Mesodermal cell (in vitro differentiated cells): ENCODE measurements around the gene RXRB.
"Not testable (repeated sequence)": the region's sequence is repeated elsewhere in the genome, so short reads cannot be mapped to it uniquely, and the experiment has no call there.

Experiments
- H3K27ac ChIP-seq: 2 replicates; pipeline ENCODE4 v1.7.0; 2013; ENCODE audit warnings: mild to moderate bottlenecking, low read depth, low read length, moderate library complexity; ENCODE audit not compliant: severe bottlenecking
- H3K36me3 ChIP-seq: 2 replicates; pipeline ENCODE4 v1.7.1; 2013; ENCODE audit warnings: mild to moderate bottlenecking, low read length, moderate library complexity; ENCODE audit not compliant: control insufficient read depth, insufficient read depth
- H3K4me1 ChIP-seq: one replicate; pipeline ENCODE4 v1.7.1; 2013; ENCODE audit warnings: mild to moderate bottlenecking, low read length; ENCODE audit not compliant: insufficient read depth, control insufficient read depth, poor library complexity, severe bottlenecking
- H3K4me3 ChIP-seq: 2 replicates; pipeline ENCODE4 v1.7.0; 2013; ENCODE audit warnings: low read length, control low read depth, mild to moderate bottlenecking; ENCODE audit not compliant: insufficient read depth, poor library complexity, severe bottlenecking; ENCODE audit errors: extremely low read depth
- H3K9me3 ChIP-seq: 2 replicates; pipeline ENCODE4 v1.7.1; 2013; ENCODE audit warnings: mild to moderate bottlenecking, low read length, moderate library complexity; ENCODE audit not compliant: control insufficient read depth
- WGBS, 2 experiments: methylation state at CpG; one replicate each; pipeline ENCODE4 v1.1.5; 2013; ENCODE audit warnings: missing lambda C conversion rate in 2 of 2; ENCODE audit not compliant: insufficient coverage in 2 of 2; 5-methylcytosine and 5-hydroxymethylcytosine counted together

RXRB gene

GRCh38 chr6:33154349-33154748, 46.1 kb downstream of the RXRB start:
- no peak overlapping the region for H3K27ac ChIP-seq
- H3K9me3 ChIP-seq = peaks cover 3% of the 10 kb centered on the region
- no peaks in the 10 kb centered on the region for H3K4me1 ChIP-seq
- no peaks in the 10 kb centered on the region for H3K36me3 ChIP-seq
- no peak overlapping the region for H3K4me3 ChIP-seq
- 73 to 79% methylated on average over 4 of the region's 4 CpGs for WGBS, 2 experiments

GRCh38 chr6:33151050-33151449, 49.4 kb downstream of the RXRB start:
- H3K27ac ChIP-seq = no peak overlapping the region
- no peaks in the 10 kb centered on the region for H3K36me3 ChIP-seq
- no peak overlapping the region for H3K4me3 ChIP-seq
- H3K9me3 ChIP-seq = peaks cover 3% of the 10 kb centered on the region
- WGBS, 2 experiments = no CpG with 5 or more reads among the region's 1 CpG
- H3K4me1 ChIP-seq = no peaks in the 10 kb centered on the region

GRCh38 chr6:33150560-33150959, 49.9 kb downstream of the RXRB start:
- H3K9me3 ChIP-seq, H3K36me3 ChIP-seq, H3K4me1 ChIP-seq, H3K4me3 ChIP-seq, H3K27ac ChIP-seq: not testable (repeated sequence)
- WGBS, 2 experiments = 87 to 100% methylated on average over 1 to 3 of the region's 3 CpGs

- H3K27ac ChIP-seq = no peak overlapping the region
- WGBS, 2 experiments = 40 to 92% methylated on average over 1 to 2 of the region's 8 CpGs
- no peak overlapping the region for H3K4me3 ChIP-seq
- no peaks in the 10 kb centered on the region for H3K4me1 ChIP-seq
- no peaks in the 10 kb centered on the region for H3K36me3 ChIP-seq
- H3K9me3 ChIP-seq = peaks cover 6% of the 10 kb centered on the region
Measured at GRCh38 chr6:33147807-33148666, 52.4 kb downstream of the RXRB start.

GRCh38 chr6:33144373-33144772, 56.1 kb downstream of the RXRB start:
- 60 to 71% methylated on average over 1 of the region's 1 CpG for WGBS, 2 experiments
- peaks cover 3% of the 10 kb centered on the region for H3K9me3 ChIP-seq
- H3K36me3 ChIP-seq = no peaks in the 10 kb centered on the region

More at GRCh38 chr6:33144373-33144772, 56.1 kb downstream of the RXRB start:
- Histone ChIP-seq H3K27ac (no peak overlapping the region), H3K4me3 (no peak overlapping the region), H3K4me1 (no peaks in the 10 kb centered on the region)
